GM12878 (cell line): ENCODE results near the gene ZSCAN10.

Experiments
- EP300 ChIP-seq, 2 experiments: fragments of 150-350 bp in 1 of 2; IDR thresholded peaks; 2 replicates each; pipeline ENCODE4 v1.6.1; 2011 to 2012; ENCODE audit warnings: low read depth in 2 of 2, low read length in 2 of 2, borderline replicate concordance in 1 of 2, improper control_type of control experiment in 1 of 2, inconsistent platforms in 1 of 2; ENCODE audit not compliant: control insufficient read depth in 1 of 2
- TCF3 ChIP-seq: IDR thresholded peaks from 2 replicates; pipeline ENCODE4 v1.6.1; 2012; ENCODE audit warnings: low read depth, mild to moderate bottlenecking, low read length, borderline replicate concordance; ENCODE audit not compliant: insufficient read depth
- TF ChIP-seq, protein P1 (sequence below): IDR thresholded peaks from 2 replicates; pipeline ENCODE4 v1.6.1; 2011; ENCODE audit warnings: borderline replicate concordance, low read depth, mild to moderate bottlenecking, moderate library complexity, mixed read lengths, low read length; ENCODE audit not compliant: insufficient read depth; ENCODE audit errors: extremely low read length

DNA sequence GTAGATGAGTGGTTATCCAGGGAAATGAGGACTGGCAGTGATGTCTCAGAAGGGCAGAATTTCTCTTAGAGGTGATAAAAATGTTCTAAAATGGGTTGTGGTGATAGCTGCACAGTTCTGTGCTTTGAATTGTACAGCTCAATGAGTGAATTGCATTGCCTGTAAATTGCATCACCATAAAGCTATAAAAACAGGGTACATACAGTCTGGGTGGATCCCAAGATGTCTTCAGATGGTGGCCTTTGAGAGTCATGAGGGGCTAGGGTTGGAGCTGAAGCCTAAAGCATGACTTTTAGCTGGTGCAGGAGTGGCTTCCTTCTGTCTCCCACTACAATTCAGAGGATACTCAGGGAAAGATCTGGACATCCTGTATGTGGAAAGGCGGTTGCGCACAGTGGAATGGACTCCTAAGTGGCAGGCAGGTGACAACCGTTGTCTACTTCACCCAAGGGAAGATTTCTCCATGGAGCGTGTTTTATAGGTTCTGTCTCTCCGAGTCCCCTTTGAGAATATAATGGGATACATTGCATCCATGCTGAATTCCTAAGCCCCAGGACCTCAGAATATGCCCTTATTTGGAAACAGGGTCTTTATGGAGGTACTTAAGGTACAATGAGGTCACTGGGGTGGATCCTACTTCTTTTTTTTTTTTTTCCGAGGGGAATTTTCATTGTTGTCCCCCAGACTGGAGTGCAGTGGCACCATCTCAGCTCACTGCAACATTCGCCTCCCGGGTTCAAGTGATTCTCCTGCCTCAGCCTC lies 35.3 kb downstream of the ZSCAN10 start:
- TF ChIP-seq, protein P1, sequence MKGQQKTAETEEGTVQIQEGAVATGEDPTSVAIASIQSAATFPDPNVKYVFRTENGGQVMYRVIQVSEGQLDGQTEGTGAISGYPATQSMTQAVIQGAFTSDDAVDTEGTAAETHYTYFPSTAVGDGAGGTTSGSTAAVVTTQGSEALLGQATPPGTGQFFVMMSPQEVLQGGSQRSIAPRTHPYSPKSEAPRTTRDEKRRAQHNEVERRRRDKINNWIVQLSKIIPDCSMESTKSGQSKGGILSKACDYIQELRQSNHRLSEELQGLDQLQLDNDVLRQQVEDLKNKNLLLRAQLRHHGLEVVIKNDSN = no peak
- TF ChIP-seq EP300 (IDR thresholded peaks at IDR 0.05; ENCODE audit: borderline replicate concordance in 1 of 2, control insufficient read depth in 1 of 2, low read depth in 2 of 2, low read length in 2 of 2) (no peak), TCF3 (no peak)
